Keratinocyte (primary cell): ENCODE data around the gene ST3GAL5.

Experiments used
- CTCF ChIP-seq, 3 experiments: IDR thresholded peaks in 1 of 3; conservative IDR thresholded peaks in 1 of 3; optimal IDR thresholded peaks in 1 of 3; 2 replicates in 2 of 3; 3 replicates in 1 of 3; pipeline versions ENCODE3 to v1.5.1; 2011; ENCODE audit warnings: low read length in 3 of 3, mild to moderate bottlenecking in 3 of 3, moderate library complexity in 2 of 3, control low read depth in 1 of 3, inconsistent platforms in 1 of 3; ENCODE audit not compliant: insufficient read depth in 2 of 3; ENCODE audit errors: extremely low read depth in 1 of 3
- EZH2 ChIP-seq: IDR thresholded peaks from one replicate; pipeline ENCODE4 v1.6.1; 2012; ENCODE audit warnings: inconsistent platforms, mild to moderate bottlenecking, low read length, moderate library complexity

GRCh38 chr2:85933753-85934594 is 45.2 kb upstream of the ST3GAL5 start:
- TF ChIP-seq EZH2 (no peak), CTCF (optimal IDR thresholded peaks at IDR 0.05 in 1 of 3, IDR thresholded peaks at IDR 0.05 in 1 of 3, conservative IDR thresholded peaks at IDR 0.05 in 1 of 3; ENCODE audit: extremely low read depth in 1 of 3, insufficient read depth in 2 of 3, low read length in 3 of 3) (no peak)
